HG02885 (cell line): ENCODE data around the gene SCLY.

ENCODE experiments used
- ATAC-seq: cut with Tn5 transposase; IDR thresholded peaks from one replicate; pipeline ENCODE4 v1.9.1; 2021; ENCODE audit warnings: mild to moderate bottlenecking; ENCODE audit not compliant: unreplicated experiment, poor library complexity

SCLY gene

GRCh38 chr2:238123991-238124470 is 63.2 kb downstream of the SCLY start:
- ATAC-seq: no peak

- no peak for ATAC-seq
Measured at GRCh38 chr2:238124488-238125126, 63.8 kb downstream of the SCLY start.

- no peak for ATAC-seq
Measured at GRCh38 chr2:238125127-238125885, 64.5 kb downstream of the SCLY start.

GRCh38 chr2:238126338-238126737 is 65.5 kb downstream of the SCLY start:
- no peak for ATAC-seq

GRCh38 chr2:238126775-238127164 is 66.0 kb downstream of the SCLY start:
- no peak for ATAC-seq

DNA sequence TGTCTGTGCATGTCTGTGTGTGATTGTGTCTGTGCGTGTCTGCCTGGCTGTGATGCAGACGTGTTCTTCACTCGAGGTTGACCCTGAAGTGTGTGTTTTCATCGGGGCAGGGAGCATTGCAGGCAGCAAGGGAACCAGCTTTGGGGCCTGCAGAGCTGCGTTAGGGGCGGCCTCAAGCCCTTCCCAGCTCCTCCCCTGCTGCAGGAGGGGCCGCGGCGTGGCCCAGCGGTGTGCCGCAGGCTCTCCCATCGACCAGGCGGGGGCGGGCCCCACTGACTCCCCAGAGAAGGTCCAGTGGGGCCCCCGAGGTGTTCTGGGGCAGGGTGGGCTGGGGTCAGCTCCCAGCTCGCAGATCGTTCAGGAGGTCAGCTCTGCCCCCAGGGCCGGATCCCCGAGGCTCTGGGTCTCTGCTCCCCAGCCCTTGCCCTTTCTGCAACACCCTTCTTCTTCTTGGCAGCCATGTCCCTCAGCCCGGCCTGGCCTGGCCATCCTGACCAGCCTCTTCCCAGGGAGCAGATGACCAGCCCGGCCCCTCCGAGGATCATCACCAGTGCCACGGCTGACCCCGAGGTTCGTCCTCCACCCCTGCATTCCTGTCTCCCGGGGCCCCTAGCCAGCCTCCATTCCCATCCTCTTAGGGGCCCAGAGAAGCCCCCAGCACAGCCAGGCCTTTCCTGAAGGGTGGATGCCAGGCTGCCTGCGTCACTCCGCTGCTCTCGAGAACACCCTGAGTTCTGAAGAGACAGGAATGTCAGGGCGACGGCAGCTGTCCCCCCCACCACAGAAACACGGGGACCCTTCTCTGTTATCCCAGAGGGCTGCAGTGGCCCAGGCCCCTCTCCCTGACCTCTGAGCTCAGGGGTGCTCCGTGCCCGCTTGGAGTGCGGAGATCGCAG is 66.6 kb downstream of the SCLY start:
- peak; percentile 50 for ATAC-seq

DNA sequence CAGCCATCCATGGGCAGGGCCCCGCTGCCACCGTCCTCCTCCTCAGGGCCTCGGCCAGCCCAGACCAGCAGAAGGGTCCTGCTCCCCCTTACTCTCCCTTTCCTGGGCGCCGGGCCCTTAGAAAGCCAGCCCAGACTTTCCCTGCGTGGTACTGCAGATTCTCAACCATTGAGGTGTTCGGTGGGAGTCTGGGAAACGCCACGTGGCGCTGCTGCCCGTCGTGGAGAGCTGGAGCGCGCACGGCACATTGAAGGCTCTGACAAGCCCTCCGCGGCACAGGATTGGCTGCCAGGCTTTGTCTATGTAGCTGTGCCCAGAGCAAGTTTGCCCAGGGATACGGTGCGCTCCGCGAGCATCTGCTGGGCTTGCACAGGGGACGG is 67.2 kb downstream of the SCLY start:
- no peak for ATAC-seq

GRCh38 chr2:238128534-238129001 is 67.8 kb downstream of the SCLY start:
- no peak for ATAC-seq

DNA sequence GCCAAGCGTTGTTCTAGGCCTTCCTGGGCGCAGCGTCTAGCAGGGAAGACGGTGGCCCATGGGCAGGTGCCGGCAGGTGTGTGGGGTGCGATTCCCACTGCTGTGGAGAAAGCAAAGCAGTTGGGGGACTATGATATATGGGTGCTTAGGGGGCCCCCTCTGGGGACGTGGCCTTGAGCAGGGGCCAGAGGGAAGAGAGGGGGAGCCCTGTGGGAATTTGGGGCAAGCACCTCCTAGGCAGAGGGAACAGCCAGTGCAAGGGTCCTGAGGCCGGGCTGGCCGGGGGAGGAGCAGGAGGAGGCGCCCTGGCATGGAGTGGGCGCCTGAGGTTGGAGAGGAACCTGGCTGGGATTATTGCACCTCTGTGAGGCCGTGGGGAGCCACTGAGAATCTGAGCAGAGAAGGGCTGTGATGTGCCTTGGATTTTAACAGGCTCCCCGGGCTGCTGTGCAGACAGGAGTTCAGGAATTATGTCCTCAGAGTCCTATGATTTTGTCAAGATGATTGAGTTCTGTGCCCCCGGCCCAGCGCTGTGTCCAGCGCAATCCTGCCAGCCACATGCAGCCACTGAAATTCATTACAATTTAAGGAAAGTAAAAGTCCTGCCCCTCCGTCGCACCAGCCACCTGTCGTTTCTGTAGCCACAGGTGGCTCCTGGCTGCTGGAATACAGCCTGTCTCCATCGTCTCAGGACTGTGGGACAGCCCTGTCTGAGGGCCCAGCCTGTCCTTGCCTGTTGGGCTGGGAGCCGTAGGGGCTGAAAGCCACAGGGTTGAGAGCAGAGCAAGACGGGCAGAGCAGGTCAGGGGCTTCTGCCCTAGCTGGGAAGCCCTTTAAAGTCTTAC is 68.6 kb downstream of the SCLY start:
- no peak for ATAC-seq

DNA sequence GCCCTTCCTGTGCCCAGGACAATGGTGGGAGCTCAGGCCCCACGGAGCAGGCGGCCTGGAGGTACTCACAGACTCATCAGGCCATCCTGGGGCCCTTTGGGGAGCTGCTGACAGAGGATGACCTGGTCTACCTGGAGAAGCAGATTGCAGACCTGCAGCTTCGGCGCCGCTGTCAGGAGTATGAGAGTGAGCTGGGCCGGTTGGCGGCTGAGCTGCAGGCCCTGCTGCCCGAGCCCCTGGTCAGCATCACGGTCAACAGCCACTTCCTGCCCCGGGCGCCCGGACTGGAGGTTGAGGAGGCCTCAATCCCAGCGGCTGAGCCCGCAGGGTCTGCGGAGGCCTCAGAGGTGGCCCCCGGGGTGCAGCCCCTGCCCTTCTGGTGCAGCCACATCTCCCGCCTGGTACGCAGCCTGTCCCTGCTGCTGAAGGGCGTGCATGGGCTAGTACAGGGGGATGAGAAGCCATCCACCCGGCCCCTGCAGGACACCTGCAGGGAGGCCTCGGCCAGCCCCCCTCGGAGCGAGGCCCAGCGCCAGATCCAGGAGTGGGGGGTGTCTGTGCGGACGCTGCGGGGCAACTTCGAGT is 69.4 kb downstream of the SCLY start:
- ATAC-seq: no peak

GRCh38 chr2:238130696-238131628 is 70.2 kb downstream of the SCLY start:
- ATAC-seq: no peak

- no peak for ATAC-seq
Measured at GRCh38 chr2:238131761-238132462, 71.1 kb downstream of the SCLY start.

- ATAC-seq: no peak
Measured at GRCh38 chr2:238132463-238133450, 72.0 kb downstream of the SCLY start.

GRCh38 chr2:238133499-238134392 is 72.9 kb downstream of the SCLY start:
- no peak for ATAC-seq

- ATAC-seq: no peak
Measured at GRCh38 chr2:238134393-238134785, 73.6 kb downstream of the SCLY start.
